Islet of Langerhans (tissue), 1 donor: ENCODE data around the gene WIPF1.

ENCODE experiments used
- FAIRE-seq: peaks from one replicate; lab custom pipeline; 2011; peaks lifted over from hg19 to GRCh38; lab: Jason Lieb, UNC

WIPF1 gene

GRCh38 chr2:174535757-174536703, 61.6 kb downstream of the WIPF1 start:
- no peak for FAIRE-seq

- FAIRE-seq: no peak
These were observed 62.5 kb downstream of the WIPF1 start for GRCh38 chr2:174535083-174535482.

DNA sequence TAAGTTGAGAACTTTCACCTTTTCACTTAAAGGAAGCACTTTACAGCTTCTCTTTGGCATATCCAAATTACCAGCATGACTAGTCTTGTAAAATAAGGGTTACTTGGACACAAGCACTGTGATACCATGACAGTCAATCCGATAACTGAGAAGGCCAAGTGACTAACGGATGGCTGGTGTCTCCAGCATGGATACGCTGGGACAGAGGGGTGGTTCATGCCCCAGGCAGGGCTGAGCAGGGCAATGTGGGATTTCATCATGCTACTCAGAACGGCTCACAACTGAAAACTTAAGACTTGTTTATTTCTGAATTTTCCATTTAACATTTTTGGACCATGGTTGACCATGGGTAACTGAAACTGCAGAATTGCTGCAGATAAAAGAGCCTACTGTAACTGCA, 67.7 kb downstream of the WIPF1 start:
- FAIRE-seq: no peak

DNA sequence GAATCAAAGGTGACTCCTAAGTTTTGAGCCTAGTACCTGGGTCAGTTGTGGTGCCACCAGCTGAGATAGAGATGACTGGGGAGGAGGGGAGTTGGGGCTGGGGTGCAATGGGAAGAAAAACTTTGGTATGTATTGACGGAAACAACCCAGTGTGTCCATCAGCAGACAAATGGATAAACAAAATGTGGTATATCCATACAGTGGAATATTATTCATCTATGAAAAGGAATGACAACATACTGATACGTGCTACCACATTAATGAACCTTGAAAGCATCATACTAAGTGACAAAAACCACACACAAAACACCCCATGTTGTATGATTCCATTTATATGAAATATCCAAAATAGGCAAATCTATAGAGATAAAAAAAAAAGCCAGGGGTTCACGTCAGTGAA, 69.6 kb downstream of the WIPF1 start:
- no peak for FAIRE-seq

GRCh38 chr2:174527101-174527721, 70.4 kb downstream of the WIPF1 start:
- FAIRE-seq: no peak

DNA sequence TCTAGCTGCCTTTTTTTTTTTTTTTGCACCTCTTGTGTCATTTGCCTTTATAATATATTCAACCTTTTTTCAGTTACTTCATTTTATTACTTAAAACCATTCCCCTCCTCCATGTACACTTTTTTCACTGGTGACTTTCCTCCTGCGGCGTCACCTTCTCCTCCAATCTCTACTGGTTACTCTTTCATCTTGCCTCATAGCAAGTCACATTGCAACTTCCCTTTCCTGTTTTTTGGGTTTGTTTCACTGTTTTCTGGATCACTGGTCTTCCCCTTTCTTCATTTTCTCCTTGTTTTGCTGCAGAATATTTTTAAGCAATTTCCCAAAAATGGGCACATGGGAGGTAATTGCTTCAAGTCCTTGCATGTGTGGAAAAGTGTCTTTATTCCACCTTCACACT, 73.1 kb downstream of the WIPF1 start:
- FAIRE-seq: no peak

DNA sequence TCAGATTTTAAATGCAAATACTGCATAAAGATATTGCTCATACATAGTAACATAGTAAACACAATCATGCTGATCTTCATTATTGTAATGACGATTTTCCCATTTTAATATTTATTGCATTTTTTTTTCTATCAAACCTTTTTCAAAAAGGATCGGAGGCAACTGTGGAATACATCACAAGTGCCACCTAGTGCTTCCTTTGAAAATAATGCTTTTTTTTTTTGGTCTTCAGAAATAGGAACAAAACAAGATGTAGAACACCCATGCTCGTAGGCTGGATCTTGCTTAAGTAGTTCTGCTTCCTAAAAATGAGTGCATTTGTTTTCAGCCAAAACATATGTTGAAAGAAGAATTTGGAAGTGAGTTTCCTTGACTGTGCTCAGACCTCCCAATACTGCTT, 75.1 kb downstream of the WIPF1 start:
- no peak for FAIRE-seq

DNA sequence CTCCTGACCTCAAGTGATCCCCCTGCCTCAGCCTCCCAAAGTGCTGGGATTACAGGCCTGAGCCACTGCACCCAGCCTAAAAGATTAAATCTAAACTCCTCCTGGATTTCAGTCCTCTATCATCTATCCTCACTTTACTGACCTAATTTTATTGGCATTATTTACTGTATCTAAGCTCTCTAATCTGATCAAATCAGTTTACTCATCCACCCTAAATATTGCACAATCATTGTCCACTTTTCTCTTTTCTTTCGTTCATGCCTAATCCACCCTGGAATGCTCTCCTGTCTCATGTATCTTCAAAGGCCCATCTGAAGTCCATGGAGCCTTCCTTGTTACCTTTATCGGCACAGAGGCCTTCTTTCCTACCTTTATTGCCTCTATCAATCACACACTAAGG, 79.2 kb downstream of the WIPF1 start:
- no peak for FAIRE-seq

DNA sequence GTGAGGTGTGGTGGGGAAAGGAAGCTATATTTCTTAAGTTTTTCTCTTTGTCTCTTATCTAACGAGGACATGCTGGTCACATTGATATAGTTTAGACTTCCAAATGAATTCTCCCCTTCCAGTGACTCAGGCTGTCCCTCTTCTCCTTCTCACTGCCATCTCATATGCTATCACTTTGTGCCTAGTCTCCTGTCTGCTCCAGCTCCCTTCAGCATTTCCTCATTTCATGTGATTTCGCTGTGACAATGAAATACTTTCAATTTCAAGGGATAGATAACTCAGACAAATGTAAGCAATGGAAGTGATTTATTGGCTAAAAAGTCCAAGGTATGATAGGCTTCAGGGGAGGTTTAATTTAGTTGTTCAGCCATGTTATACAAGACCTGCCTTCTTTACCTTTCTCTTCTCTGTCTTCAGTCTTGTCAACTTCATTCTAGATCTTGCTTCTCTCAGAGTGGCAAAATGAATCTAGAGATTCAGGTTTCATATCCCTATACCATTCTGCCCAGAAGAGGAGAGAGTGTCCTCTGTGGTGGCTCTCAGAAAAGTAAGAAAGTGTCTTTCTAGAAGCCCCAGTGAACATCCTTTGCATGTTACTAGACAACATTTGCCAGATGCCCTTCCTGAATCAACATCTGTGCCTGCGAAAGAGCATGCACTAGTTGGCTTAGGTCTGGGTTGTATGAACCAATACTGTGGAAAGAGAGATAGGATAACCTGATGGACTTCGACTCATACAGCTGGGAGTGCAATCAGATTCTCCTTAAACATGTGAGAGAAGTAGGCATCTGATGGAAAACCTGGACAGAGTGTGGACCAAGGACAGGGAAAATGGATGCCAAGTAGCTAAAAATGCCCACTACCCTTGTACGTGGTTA, 80.9 kb downstream of the WIPF1 start:
- FAIRE-seq: no peak

DNA sequence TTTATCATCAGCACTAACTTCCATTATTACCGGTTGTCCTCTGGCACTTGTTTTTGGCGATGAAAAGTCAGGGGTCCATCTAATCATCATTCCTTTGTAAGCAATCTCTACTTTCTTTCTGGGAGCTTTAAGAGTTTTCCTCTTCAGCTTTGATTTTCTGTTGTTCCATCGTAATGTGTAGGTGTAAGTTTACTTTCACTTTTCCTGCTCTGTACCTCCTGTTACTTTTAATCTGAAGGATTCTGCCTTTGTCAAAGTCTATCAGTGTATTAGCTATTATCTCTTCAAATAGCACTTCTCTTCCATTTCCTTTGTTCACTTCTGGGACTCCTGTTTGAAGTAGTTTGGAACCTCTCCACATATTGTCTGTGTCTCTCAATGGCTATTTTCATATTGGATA, 85.3 kb downstream of the WIPF1 start:
- FAIRE-seq: no peak

GRCh38 chr2:174511580-174512260, 85.9 kb downstream of the WIPF1 start:
- no peak for FAIRE-seq

DNA sequence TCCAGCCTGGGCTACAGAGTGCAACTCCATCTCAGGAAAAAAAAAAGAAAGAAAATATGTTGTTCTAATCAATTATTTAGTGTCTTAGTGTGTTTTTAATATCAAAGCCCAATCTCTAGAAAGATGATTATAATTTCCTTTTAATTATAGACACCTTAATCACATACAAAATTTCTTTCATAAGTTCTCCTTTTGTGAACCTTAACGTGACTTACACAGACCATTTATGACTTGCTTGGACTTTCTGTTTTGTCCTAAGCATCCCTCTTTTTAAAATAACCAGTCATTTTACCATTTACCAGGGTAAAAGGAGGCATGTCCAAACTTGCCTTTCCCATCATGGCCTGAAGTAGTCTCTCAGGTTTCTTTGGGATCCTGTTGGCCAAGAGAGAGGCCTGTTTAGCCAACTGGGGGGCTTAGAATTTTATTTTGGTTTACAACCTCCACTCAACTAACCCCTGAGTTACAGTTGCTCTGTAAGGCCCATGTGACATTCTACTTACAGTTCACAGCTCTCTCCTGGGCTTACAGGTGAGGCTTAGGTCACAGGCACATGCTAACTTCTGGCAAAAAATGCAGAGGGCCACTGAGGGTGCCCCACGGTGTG, 86.9 kb downstream of the WIPF1 start:
- no peak for FAIRE-seq
